ENCODE data around the gene DAGLA.
"Not testable (repeated sequence)": the region's sequence is repeated elsewhere in the genome, so short reads cannot be mapped to it uniquely, and the experiment has no call there.

- TF ChIP-seq CTCF (IDR thresholded peaks at IDR 0.05); EP300 (IDR thresholded peaks at IDR 0.05; ENCODE audit: low read depth); POLR2AphosphoS5 (IDR thresholded peaks at IDR 0.05): not testable (repeated sequence)
Measured at GRCh38 chr11:61660997-61661396, 19.2 kb upstream of the DAGLA start.
